ENCODE data around the gene CNKSR1.

CNKSR1 gene

DNA sequence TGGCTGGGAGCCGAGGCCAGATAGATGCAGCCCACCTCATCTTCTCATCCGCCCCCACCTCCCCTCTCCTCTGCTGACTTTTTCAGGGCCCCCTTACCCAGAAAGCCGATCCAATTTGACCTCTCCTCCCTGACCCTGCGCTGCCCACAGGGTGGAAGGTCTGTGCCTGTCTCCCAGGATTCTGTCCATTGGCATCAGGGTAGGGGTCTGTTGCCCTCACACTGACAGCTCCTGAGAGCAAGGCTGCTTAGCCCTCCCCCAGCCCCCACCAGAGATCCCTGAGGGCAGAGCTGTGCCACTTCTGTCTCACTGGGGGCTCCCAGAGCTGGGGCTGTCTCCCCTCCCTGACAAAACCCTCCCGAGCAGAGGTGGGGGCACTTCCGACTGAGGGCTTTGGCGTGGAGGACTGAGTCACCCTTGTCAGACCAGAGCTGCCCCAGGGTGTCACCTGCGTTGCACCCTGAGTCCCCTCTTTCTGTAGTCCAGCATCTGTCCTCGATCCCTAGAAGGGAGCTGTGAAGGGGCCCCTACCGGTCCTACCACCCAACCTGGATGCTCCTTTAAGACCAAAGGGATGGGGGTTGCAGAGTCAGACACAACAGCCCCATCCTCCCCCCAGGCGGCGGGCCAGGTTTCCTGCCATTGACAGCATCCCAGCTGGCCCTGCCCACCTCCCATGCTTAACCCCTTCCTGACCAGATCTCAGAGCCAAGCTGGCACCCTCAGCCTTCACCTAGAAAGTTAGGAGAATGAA is 20.8 kb upstream of the CNKSR1 start (continued):
- TF ChIP-seq ZNF341 (tag by site-specific recombination; IDR thresholded peaks at IDR 0.05; ENCODE audit: low read depth): peak; percentile 76
- TF ChIP-seq GLIS2 (tag by site-specific recombination; IDR thresholded peaks at IDR 0.05): peak; percentile 50; the same call in 1 of the 2 replicates
- TF ChIP-seq ZBTB48 (tag by site-specific recombination; IDR thresholded peaks at IDR 0.05): peak; percentile 58; the same call in 1 of the 2 replicates
- TF ChIP-seq GLI4 (tag by site-specific recombination; IDR thresholded peaks at IDR 0.05): no peak
- TF ChIP-seq SP7 (tag by site-specific recombination; IDR thresholded peaks at IDR 0.05): 0 out of 2 replicates have a peak, but pooled peaks have one; percentile 10

- no peak for TF ChIP-seq ZNF211 (tag by site-specific recombination; IDR thresholded peaks at IDR 0.05; ENCODE audit: low read depth)
- TF ChIP-seq ZBTB20 (tag by site-specific recombination; IDR thresholded peaks at IDR 0.05): peak; percentile 40; the same call in 1 of the 2 replicates
- no peak for TF ChIP-seq ZNF677 (tag by site-specific recombination; IDR thresholded peaks at IDR 0.05)
- Histone ChIP-seq H3K27ac (ENCODE audit: extremely low read depth, low read depth, low read length) (no peak overlapping the region), H3K36me3 (ENCODE audit: control insufficient read depth in 2 of 2, insufficient read depth in 1 of 2, low read length in 2 of 2) (no peaks in the 10 kb centered on the region), H3K9me3 (ENCODE audit: control insufficient read depth, insufficient read depth, low read depth, low read length) (no peaks in the 10 kb centered on the region), H3K4me1 (ENCODE audit: control insufficient read depth, insufficient read depth, low read length) (no peaks in the 10 kb centered on the region; the same call in 1 of the 2 replicates), H3K4me3 (ENCODE audit: low read depth, low read length) (no peak overlapping the region)
- ChIA-PET POLR2A (no interaction called here), CTCF (interaction anchor here (0.8 to 2.1 kb wide), 2 partner anchors 14 to 122 kb away, joined by 3 to 13 read pairs; no protein-coding TSS in a partner anchor)
Observed at GRCh38 chr1:26158271-26158907, 18.9 kb upstream of the CNKSR1 start.

GRCh38 chr1:26158908-26159742 is 18.2 kb upstream of the CNKSR1 start, which contains the start of gene FAM110D:
Gene FAM110D (plus strand): TSS chr1:26159079. CDS start chr1:26161292, 2,213 bp downstream.
- Histone ChIP-seq H3K9me3 (ENCODE audit: control insufficient read depth, insufficient read depth, low read depth, low read length) (no peaks in the 10 kb centered on the region), H3K4me1 (ENCODE audit: control insufficient read depth, insufficient read depth, low read length) (no peaks in the 10 kb centered on the region; the same call in 1 of the 2 replicates), H3K4me3 (ENCODE audit: low read depth, low read length) (no peak within 1 kb of the TSS), H3K36me3 (ENCODE audit: control insufficient read depth in 2 of 2, insufficient read depth in 1 of 2, low read length in 2 of 2) (no peaks in the 10 kb centered on the region), H3K27ac (ENCODE audit: extremely low read depth, low read depth, low read length) (no peak within 1 kb of the TSS)
- TF ChIP-seq ZBTB21 (tag by site-specific recombination; IDR thresholded peaks at IDR 0.05): no peak
- no peak for TF ChIP-seq ZNF670 (tag by site-specific recombination; IDR thresholded peaks at IDR 0.05; ENCODE audit: low read depth)
- peak; percentile 52; the same call in 1 of the 2 replicates for TF ChIP-seq ZNF335 (tag by site-specific recombination; conservative IDR thresholded peaks at IDR 0.05)
- TF ChIP-seq, protein P1, sequence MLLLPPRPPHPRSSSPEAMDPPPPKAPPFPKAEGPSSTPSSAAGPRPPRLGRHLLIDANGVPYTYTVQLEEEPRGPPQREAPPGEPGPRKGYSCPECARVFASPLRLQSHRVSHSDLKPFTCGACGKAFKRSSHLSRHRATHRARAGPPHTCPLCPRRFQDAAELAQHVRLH (tag by site-specific recombination; IDR thresholded peaks at IDR 0.05): no peak
- TF ChIP-seq ZNF514 (tag by site-specific recombination; IDR thresholded peaks at IDR 0.05): no peak
- no peak for TF ChIP-seq ZNF114 (tag by site-specific recombination; IDR thresholded peaks at IDR 0.05)
- POLR2A ChIA-PET: interaction anchor here (0.7 to 1.2 kb wide), 2 partner anchors 10 to 1104 kb away, joined by 3 to 4 read pairs; partner anchors contain the start of genes C1orf232 and ZNF593
- CTCF ChIA-PET: interaction anchor here (2.1 kb wide), 1 partner anchor 14 kb away, joined by 13 read pairs; no protein-coding TSS in a partner anchor

DNA sequence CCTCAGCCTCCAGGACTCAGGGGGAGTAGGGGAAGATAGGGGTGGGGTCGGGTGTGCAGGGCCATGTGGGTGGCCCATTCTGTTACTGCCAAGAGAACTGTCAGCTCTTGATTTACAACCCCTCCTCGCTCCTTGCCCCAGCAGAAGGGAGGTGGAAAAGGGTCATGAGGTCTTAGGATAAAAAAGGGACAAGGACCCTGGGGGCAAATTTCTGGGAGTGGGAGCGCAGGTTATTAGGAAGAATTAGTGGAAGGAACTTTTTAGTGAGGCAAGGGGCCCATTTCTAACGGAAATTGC is 17.6 kb upstream of the CNKSR1 start:
- H3K4me1 ChIP-seq (ENCODE audit: control insufficient read depth, insufficient read depth, low read length): no peaks in the 10 kb centered on the region; the same call in 1 of the 2 replicates
- no peaks in the 10 kb centered on the region for H3K36me3 ChIP-seq (ENCODE audit: control insufficient read depth in 2 of 2, insufficient read depth in 1 of 2, low read length in 2 of 2)
- TF ChIP-seq ZNF239 (tag by site-specific recombination; IDR thresholded peaks at IDR 0.05) (no peak), ZNF350 (tag by site-specific recombination; IDR thresholded peaks at IDR 0.05) (no peak), ZNF146 (tag by site-specific recombination; IDR thresholded peaks at IDR 0.05) (no peak), ZNF266 (tag by site-specific recombination; IDR thresholded peaks at IDR 0.05; ENCODE audit: low read depth) (no peak)
- TF ChIP-seq, protein P2, sequence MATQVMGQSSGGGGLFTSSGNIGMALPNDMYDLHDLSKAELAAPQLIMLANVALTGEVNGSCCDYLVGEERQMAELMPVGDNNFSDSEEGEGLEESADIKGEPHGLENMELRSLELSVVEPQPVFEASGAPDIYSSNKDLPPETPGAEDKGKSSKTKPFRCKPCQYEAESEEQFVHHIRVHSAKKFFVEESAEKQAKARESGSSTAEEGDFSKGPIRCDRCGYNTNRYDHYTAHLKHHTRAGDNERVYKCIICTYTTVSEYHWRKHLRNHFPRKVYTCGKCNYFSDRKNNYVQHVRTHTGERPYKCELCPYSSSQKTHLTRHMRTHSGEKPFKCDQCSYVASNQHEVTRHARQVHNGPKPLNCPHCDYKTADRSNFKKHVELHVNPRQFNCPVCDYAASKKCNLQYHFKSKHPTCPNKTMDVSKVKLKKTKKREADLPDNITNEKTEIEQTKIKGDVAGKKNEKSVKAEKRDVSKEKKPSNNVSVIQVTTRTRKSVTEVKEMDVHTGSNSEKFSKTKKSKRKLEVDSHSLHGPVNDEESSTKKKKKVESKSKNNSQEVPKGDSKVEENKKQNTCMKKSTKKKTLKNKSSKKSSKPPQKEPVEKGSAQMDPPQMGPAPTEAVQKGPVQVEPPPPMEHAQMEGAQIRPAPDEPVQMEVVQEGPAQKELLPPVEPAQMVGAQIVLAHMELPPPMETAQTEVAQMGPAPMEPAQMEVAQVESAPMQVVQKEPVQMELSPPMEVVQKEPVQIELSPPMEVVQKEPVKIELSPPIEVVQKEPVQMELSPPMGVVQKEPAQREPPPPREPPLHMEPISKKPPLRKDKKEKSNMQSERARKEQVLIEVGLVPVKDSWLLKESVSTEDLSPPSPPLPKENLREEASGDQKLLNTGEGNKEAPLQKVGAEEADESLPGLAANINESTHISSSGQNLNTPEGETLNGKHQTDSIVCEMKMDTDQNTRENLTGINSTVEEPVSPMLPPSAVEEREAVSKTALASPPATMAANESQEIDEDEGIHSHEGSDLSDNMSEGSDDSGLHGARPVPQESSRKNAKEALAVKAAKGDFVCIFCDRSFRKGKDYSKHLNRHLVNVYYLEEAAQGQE (tag by site-specific recombination; IDR thresholded peaks at IDR 0.05): no peak
- ChIA-PET CTCF (interaction anchor here (2.1 kb wide), 1 partner anchor 15 kb away, joined by 13 read pairs; no protein-coding TSS in a partner anchor), POLR2A (interaction anchor here (0.7 to 1.2 kb wide), 2 partner anchors 9 to 1104 kb away, joined by 3 to 4 read pairs; partner anchors contain the start of genes C1orf232 and ZNF593)
- H3K4me3 ChIP-seq (ENCODE audit: low read depth, low read length): no peak overlapping the region
- no peaks in the 10 kb centered on the region for H3K9me3 ChIP-seq (ENCODE audit: control insufficient read depth, insufficient read depth, low read depth, low read length)
- no peak overlapping the region for H3K27ac ChIP-seq (ENCODE audit: extremely low read depth, low read depth, low read length)

All from HEK293 (cell line).